Body of pancreas (tissue), 4 donors: Measurements from ENCODE around the gene TNKS1BP1.

Experiments
- CTCF ChIP-seq, 7 experiments: fragments of 450-650 bp in 4 of 7; fragments of 200-600 bp in 3 of 7; sonication (generic) in 3 of 7; IDR thresholded peaks; one replicate each; pipeline ENCODE4 v1.5.1; 2016 to 2019; ENCODE audit warnings: antibody characterized with exemption in 7 of 7
- POLR2A ChIP-seq, 3 donors: fragments of 450-650 bp; IDR thresholded peaks; one replicate each; pipeline ENCODE4 v1.6.1; 2016; ENCODE audit warnings: antibody characterized with exemption in 3 of 3, mild to moderate bottlenecking in 2 of 3

- TF ChIP-seq CTCF (IDR thresholded peaks at IDR 0.05), result no peak
- TF ChIP-seq POLR2A (IDR thresholded peaks at IDR 0.05), result no peak
These were observed 11.0 kb downstream of the TNKS1BP1 start for GRCh38 chr11:57313788-57314135.
